Suprapubic skin (tissue), 4 donors: ENCODE measurements around the gene PRICKLE2. TPM values are rescaled to one million over a fixed set of nuclear protein-coding genes. Genes with fewer than 3 reads are reported as not detected.

ENCODE experiments used
- DNase-seq, 2 donors: peaks; one replicate each; pipeline ENCODE4 v3.0.0-alpha.2; 2019; ENCODE audit warnings: low spot score in 2 of 2
- H3K27ac ChIP-seq: fragments of 200-600 bp; sonication (generic); one replicate; pipeline ENCODE4 v1.5.1; 2019
- H3K27me3 ChIP-seq: fragments of 200-600 bp; sonication (generic); one replicate; pipeline ENCODE4 v1.5.1; 2019
- H3K36me3 ChIP-seq: fragments of 200-600 bp; sonication (generic); one replicate; pipeline ENCODE4 v1.5.1; 2019
- H3K4me1 ChIP-seq: fragments of 200-600 bp; sonication (generic); one replicate; pipeline ENCODE4 v1.5.1; 2019
- H3K4me3 ChIP-seq: fragments of 200-600 bp; sonication (generic); one replicate; pipeline ENCODE4 v1.5.1; 2019; ENCODE audit warnings: mild to moderate bottlenecking
- H3K9me3 ChIP-seq: fragments of 200-600 bp; sonication (generic); one replicate; pipeline ENCODE4 v1.5.1; 2019
- EP300 ChIP-seq: sonication (generic); formaldehyde crosslinking; IDR thresholded peaks from one replicate; pipeline ENCODE4 v1.6.1; 2017; ENCODE audit warnings: antibody characterized with exemption
- POLR2A ChIP-seq, 2 donors: fragments of 450-650 bp; IDR thresholded peaks; one replicate each; pipeline ENCODE4 v1.6.1; 2017; ENCODE audit warnings: antibody characterized with exemption in 2 of 2, mild to moderate bottlenecking in 2 of 2, moderate library complexity in 2 of 2
- POLR2AphosphoS5 ChIP-seq, 3 donors: sonication (generic); formaldehyde crosslinking; IDR thresholded peaks; one replicate each; pipeline ENCODE4 v1.6.1; 2017; ENCODE audit warnings: antibody characterized with exemption in 3 of 3
- WGBS: methylation state at CpG from one replicate; pipeline ENCODE4 v1.1.5; 2018; 5-methylcytosine and 5-hydroxymethylcytosine counted together
- total RNA-seq, 4 donors: library from RNA; depleted of rRNA; stranded (reverse); fragments of >200 nt; gene quantifications; one replicate each; pipeline ENCODE4 v1.1.0, GENCODE V29; 2016
- TF ChIP-seq, protein P1 (sequence below), 2 donors: fragments of 200-600 bp in 1 of 2; fragments of 450-650 bp in 1 of 2; sonication (generic) in 1 of 2; IDR thresholded peaks; one replicate each; pipeline ENCODE4 v1.5.1; 2016 to 2019; ENCODE audit warnings: antibody characterized with exemption in 2 of 2, mild to moderate bottlenecking in 1 of 2, moderate library complexity in 1 of 2

PRICKLE2 gene
- total RNA-seq, 4 donors from 2014 or later = 6.7 to 14.5 (median 11.9) TPM

DNA sequence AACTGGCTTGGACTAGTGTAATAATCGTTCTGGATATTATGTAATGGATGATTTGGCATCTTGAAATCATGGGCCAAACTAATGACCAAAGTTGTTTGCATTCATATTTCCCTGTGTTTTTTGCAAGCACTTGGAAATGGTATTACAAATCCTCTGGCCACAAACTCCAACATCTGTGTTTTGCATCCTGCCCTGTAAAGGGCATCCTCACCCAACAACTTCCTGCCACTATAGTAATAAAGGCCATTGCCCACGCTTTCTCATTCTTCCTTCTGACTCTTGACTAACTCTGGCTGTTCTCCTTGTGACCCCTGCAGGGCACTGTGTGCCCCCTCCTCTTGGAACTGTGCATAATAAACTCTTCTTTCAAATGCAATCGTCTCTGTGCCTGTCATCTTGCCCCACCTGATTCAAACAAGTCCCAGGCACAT, 176.6 kb downstream of the PRICKLE2 start:
- no peak for DNase-seq
- H3K4me1 ChIP-seq = no peaks in the 10 kb centered on the region
- TF ChIP-seq EP300 (no peak), POLR2A (IDR thresholded peaks at IDR 0.05) (no peak), POLR2AphosphoS5 (IDR thresholded peaks at IDR 0.05) (no peak)
- TF ChIP-seq, protein P1, sequence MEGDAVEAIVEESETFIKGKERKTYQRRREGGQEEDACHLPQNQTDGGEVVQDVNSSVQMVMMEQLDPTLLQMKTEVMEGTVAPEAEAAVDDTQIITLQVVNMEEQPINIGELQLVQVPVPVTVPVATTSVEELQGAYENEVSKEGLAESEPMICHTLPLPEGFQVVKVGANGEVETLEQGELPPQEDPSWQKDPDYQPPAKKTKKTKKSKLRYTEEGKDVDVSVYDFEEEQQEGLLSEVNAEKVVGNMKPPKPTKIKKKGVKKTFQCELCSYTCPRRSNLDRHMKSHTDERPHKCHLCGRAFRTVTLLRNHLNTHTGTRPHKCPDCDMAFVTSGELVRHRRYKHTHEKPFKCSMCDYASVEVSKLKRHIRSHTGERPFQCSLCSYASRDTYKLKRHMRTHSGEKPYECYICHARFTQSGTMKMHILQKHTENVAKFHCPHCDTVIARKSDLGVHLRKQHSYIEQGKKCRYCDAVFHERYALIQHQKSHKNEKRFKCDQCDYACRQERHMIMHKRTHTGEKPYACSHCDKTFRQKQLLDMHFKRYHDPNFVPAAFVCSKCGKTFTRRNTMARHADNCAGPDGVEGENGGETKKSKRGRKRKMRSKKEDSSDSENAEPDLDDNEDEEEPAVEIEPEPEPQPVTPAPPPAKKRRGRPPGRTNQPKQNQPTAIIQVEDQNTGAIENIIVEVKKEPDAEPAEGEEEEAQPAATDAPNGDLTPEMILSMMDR (IDR thresholded peaks at IDR 0.05) = no peak
- no peaks in the 10 kb centered on the region for H3K9me3 ChIP-seq
- no peaks in the 10 kb centered on the region for H3K36me3 ChIP-seq
- no peak overlapping the region for H3K27ac ChIP-seq
- H3K27me3 ChIP-seq = no peaks in the 10 kb centered on the region
- no peak overlapping the region for H3K4me3 ChIP-seq
- 46% methylated on average over 3 of the region's 3 CpGs for WGBS

DNA sequence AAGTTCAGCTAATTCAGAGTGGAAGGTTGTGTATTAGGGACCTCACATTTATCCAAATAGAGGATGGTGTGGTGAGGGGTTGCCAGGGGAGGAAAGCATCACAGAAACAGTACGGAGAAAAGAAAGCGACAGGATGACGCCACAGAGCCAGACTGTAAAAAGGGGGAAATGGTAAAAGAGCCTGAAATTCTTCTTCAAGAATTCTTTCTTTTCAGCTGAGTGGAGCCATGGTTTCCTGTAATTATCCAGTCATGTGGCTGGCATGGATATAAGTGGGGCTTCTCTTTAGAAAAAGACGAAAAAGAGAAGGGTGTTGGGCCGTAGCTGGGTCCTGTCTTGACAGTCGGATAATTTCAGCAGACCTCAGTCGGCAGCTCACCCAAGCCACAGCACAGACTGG, 177.5 kb downstream of the PRICKLE2 start:
- Histone ChIP-seq H3K36me3 (no peaks in the 10 kb centered on the region), H3K27me3 (no peaks in the 10 kb centered on the region), H3K4me1 (no peaks in the 10 kb centered on the region), H3K27ac (no peak overlapping the region), H3K4me3 (no peak overlapping the region), H3K9me3 (no peaks in the 10 kb centered on the region)
- TF ChIP-seq, protein P1 (IDR thresholded peaks at IDR 0.05) = no peak
- TF ChIP-seq EP300 = no peak
- TF ChIP-seq POLR2A (IDR thresholded peaks at IDR 0.05) = no peak
- no peak for TF ChIP-seq POLR2AphosphoS5 (IDR thresholded peaks at IDR 0.05)
- DNase-seq = no peak
- WGBS = 83% methylated on average over 7 of the region's 7 CpGs

DNA sequence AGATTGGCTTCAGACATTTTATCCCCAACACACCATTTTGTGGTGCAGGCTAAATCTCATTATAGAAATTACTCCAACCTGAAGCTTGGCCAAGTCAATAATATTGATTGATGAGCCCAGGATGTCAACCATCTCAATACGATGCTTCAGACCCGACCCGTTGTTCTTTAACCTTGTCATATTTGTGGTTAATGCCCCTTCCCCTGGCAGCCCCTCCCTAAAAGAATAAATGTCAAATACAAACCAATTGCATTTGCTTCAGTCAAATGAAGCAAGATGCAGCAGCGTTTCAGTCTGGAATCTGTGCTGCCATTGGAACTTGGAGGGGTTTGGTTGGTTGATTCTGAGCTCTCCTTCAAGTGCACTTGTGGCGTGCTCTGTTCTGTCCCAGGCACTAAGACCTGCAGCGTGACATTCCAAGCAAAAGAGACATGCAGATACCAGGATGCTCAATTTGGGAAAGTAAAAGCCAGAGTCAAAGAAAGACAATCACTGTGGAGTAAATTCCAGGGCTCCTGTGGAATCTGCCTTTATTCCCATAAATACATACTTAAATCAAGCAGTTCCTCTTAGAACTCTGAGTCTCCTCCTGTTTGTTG, 178.2 kb downstream of the PRICKLE2 start:
- H3K27ac ChIP-seq = no peak overlapping the region
- H3K4me1 ChIP-seq = no peaks in the 10 kb centered on the region
- H3K36me3 ChIP-seq = no peaks in the 10 kb centered on the region
- WGBS = 69% methylated on average over 6 of the region's 6 CpGs
- no peak for DNase-seq
- no peaks in the 10 kb centered on the region for H3K27me3 ChIP-seq
- H3K4me3 ChIP-seq = no peak overlapping the region
- H3K9me3 ChIP-seq = no peaks in the 10 kb centered on the region
- TF ChIP-seq, protein P1 (IDR thresholded peaks at IDR 0.05) = no peak
- TF ChIP-seq POLR2A (IDR thresholded peaks at IDR 0.05) (no peak), EP300 (no peak), POLR2AphosphoS5 (IDR thresholded peaks at IDR 0.05) (no peak)

DNA sequence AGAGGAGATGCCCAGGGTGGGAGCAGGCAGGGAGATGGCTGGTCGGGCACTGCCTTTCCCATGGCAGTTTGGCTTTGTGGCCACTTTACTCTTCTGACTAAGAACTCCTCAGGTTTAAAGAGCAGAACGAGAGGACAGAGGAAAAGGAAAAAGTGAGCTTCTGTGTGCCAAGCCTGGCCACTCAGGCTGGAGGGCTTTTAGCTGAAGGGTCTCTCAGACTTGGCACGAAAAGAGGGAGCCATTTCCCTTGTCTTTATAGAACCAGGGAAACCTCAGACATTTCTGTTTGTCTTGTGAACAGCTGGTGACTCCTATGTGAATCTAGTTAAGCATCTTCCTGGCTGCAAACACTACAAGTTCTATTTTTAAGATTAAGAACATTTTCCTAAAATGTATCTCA, 178.7 kb downstream of the PRICKLE2 start:
- no peak overlapping the region for H3K27ac ChIP-seq
- no peaks in the 10 kb centered on the region for H3K4me1 ChIP-seq
- no peaks in the 10 kb centered on the region for H3K27me3 ChIP-seq
- no peaks in the 10 kb centered on the region for H3K9me3 ChIP-seq
- H3K4me3 ChIP-seq = no peak overlapping the region
- no peak for DNase-seq
- TF ChIP-seq, protein P1 (IDR thresholded peaks at IDR 0.05) = no peak
- TF ChIP-seq POLR2A (IDR thresholded peaks at IDR 0.05) (no peak), POLR2AphosphoS5 (IDR thresholded peaks at IDR 0.05) (no peak), EP300 (no peak)
- H3K36me3 ChIP-seq = no peaks in the 10 kb centered on the region
- WGBS = 83% methylated on average over 3 of the region's 3 CpGs

DNA sequence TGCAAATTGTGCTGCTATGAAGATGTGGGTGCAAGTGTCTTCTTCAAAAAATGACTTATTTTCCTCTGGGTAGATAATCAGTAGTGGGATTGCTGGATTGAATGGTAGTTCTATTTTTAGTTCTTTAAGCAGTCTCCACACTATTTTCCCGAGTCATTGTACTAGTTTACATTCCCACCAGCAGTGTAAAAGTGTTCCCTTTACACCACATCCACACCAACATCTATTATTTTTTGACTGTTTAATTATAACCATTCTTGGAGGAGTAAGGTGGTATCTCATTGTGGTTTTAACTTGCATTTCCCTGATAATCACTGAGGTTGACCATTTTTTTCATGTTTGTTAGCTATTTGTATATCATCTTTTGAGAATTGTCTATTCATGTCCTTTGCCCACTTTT, 182.3 kb downstream of the PRICKLE2 start:
- TF ChIP-seq, protein P1 (IDR thresholded peaks at IDR 0.05) = no peak
- TF ChIP-seq POLR2AphosphoS5 (IDR thresholded peaks at IDR 0.05) (no peak), POLR2A (IDR thresholded peaks at IDR 0.05) (no peak), EP300 (no peak)
- Histone ChIP-seq H3K4me3 (no peak overlapping the region), H3K9me3 (no peaks in the 10 kb centered on the region), H3K27me3 (no peaks in the 10 kb centered on the region), H3K27ac (no peak overlapping the region), H3K36me3 (no peaks in the 10 kb centered on the region), H3K4me1 (no peaks in the 10 kb centered on the region)
- no peak for DNase-seq
- 79% methylated on average over 1 of the region's 1 CpG for WGBS

Other genes with a start within 250 kb of the PRICKLE2 start
- gene PSMD6, start 202.0 kb downstream of the PRICKLE2 start, total RNA-seq = 10 to 100 TPM; 54.6 to 82.3 (median 68.0) TPM